ENCODE measurements around the gene CCNY. TPM values are rescaled to one million over a fixed set of nuclear protein-coding genes. Genes with fewer than 3 reads are reported as not detected.

The CCNY gene
- total and polyA plus RNA-seq, 2 of the 13 experiments (the other 11 are each of a cell fraction or from before 2014, with no cell fraction given), result 48.2 to 54.7 TPM

- TF ChIP-seq PRDM15 (CRISPR knock-in tag; IDR thresholded peaks at IDR 0.05) (no peak), HIVEP1 (CRISPR knock-in tag; IDR thresholded peaks at IDR 0.05) (0 out of 2 replicates have a peak, but pooled peaks have one; percentile 48), CTCF (CRISPR knock-in tag; IDR thresholded peaks at IDR 0.05) (no peak), SMAD3 (CRISPR knock-in tag; IDR thresholded peaks at IDR 0.05) (no peak), KLF15 (CRISPR knock-in tag; IDR thresholded peaks at IDR 0.05; ENCODE audit: borderline replicate concordance) (no peak), ZMAT3 (CRISPR knock-in tag; conservative IDR thresholded peaks at IDR 0.05) (no peak), REPIN1 (CRISPR knock-in tag; IDR thresholded peaks at IDR 0.05; ENCODE audit: borderline replicate concordance, low read depth) (no peak; the same call in 1 of the 2 replicates), ZNF780A (CRISPR knock-in tag; IDR thresholded peaks at IDR 0.05) (no peak), ZFYVE20 (CRISPR knock-in tag; IDR thresholded peaks at IDR 0.05; ENCODE audit: borderline replicate concordance, low read depth) (no peak), TCF12 (IDR thresholded peaks at IDR 0.05) (no peak), TCF12 (CRISPR knock-in tag; IDR thresholded peaks at IDR 0.05) (no peak), ZNF121 (CRISPR knock-in tag; IDR thresholded peaks at IDR 0.05) (peak; percentile 58; the same call in 1 of the 2 replicates), MZF1 (CRISPR knock-in tag; IDR thresholded peaks at IDR 0.05; ENCODE audit: borderline replicate concordance) (no peak), CBX1 (IDR thresholded peaks at IDR 0.05; ENCODE audit: low read depth) (no peak)
- TF ChIP-seq, protein P1, sequence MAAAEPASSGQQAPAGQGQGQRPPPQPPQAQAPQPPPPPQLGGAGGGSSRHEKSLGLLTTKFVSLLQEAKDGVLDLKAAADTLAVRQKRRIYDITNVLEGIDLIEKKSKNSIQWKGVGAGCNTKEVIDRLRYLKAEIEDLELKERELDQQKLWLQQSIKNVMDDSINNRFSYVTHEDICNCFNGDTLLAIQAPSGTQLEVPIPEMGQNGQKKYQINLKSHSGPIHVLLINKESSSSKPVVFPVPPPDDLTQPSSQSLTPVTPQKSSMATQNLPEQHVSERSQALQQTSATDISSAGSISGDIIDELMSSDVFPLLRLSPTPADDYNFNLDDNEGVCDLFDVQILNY (CRISPR knock-in tag; conservative IDR thresholded peaks at IDR 0.05), result no peak
- TF ChIP-seq, protein P2, sequence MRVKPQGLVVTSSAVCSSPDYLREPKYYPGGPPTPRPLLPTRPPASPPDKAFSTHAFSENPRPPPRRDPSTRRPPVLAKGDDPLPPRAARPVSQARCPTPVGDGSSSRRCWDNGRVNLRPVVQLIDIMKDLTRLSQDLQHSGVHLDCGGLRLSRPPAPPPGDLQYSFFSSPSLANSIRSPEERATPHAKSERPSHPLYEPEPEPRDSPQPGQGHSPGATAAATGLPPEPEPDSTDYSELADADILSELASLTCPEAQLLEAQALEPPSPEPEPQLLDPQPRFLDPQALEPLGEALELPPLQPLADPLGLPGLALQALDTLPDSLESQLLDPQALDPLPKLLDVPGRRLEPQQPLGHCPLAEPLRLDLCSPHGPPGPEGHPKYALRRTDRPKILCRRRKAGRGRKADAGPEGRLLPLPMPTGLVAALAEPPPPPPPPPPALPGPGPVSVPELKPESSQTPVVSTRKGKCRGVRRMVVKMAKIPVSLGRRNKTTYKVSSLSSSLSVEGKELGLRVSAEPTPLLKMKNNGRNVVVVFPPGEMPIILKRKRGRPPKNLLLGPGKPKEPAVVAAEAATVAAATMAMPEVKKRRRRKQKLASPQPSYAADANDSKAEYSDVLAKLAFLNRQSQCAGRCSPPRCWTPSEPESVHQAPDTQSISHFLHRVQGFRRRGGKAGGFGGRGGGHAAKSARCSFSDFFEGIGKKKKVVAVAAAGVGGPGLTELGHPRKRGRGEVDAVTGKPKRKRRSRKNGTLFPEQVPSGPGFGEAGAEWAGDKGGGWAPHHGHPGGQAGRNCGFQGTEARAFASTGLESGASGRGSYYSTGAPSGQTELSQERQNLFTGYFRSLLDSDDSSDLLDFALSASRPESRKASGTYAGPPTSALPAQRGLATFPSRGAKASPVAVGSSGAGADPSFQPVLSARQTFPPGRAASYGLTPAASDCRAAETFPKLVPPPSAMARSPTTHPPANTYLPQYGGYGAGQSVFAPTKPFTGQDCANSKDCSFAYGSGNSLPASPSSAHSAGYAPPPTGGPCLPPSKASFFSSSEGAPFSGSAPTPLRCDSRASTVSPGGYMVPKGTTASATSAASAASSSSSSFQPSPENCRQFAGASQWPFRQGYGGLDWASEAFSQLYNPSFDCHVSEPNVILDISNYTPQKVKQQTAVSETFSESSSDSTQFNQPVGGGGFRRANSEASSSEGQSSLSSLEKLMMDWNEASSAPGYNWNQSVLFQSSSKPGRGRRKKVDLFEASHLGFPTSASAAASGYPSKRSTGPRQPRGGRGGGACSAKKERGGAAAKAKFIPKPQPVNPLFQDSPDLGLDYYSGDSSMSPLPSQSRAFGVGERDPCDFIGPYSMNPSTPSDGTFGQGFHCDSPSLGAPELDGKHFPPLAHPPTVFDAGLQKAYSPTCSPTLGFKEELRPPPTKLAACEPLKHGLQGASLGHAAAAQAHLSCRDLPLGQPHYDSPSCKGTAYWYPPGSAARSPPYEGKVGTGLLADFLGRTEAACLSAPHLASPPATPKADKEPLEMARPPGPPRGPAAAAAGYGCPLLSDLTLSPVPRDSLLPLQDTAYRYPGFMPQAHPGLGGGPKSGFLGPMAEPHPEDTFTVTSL (CRISPR knock-in tag; IDR thresholded peaks at IDR 0.05; ENCODE audit: borderline replicate concordance), result no peak
Measured at GRCh38 chr10:35462491-35462934, 126.2 kb downstream of the CCNY start (continued).

Measured in HepG2 (cell line).